Activated naive CD8-positive, alpha-beta T cell (primary cell): ENCODE results near the gene PCDHB16.
"Not testable (repeated sequence)": the region's sequence is repeated elsewhere in the genome, so short reads cannot be mapped to it uniquely, and the experiment has no call there.

Source experiments
- H3K27ac Mint-ChIP-seq: one replicate; pipeline ENCODE4 v1.8.0; 2021; ENCODE audit warnings: mixed read lengths
- H3K27me3 Mint-ChIP-seq: one replicate; pipeline ENCODE4 v1.8.0; 2021; ENCODE audit warnings: mixed read lengths
- H3K36me3 Mint-ChIP-seq: one replicate; pipeline ENCODE4 v1.8.0; 2021; ENCODE audit warnings: mixed read lengths
- H3K4me1 Mint-ChIP-seq: one replicate; pipeline ENCODE4 v1.8.0; 2021; ENCODE audit warnings: low read depth, mixed read lengths
- H3K4me3 Mint-ChIP-seq: one replicate; pipeline ENCODE4 v1.8.0; 2021; ENCODE audit warnings: mild to moderate bottlenecking, mixed read lengths
- H3K9me3 Mint-ChIP-seq: one replicate; pipeline ENCODE4 v1.8.0; 2021; ENCODE audit warnings: low read depth, mixed read lengths

PCDHB16 gene

GRCh38 chr5:141174291-141175104 is 7.7 kb upstream of the PCDHB16 start:
- not testable (repeated sequence) for H3K27ac Mint-ChIP-seq, H3K9me3 Mint-ChIP-seq, H3K4me1 Mint-ChIP-seq, H3K36me3 Mint-ChIP-seq, H3K4me3 Mint-ChIP-seq
- peaks cover 23% of the 10 kb centered on the region for H3K27me3 Mint-ChIP-seq

GRCh38 chr5:141175933-141176332 is 6.3 kb upstream of the PCDHB16 start:
- Mint-ChIP-seq H3K27me3 (peaks cover 18% of the 10 kb centered on the region), H3K4me1 (no peaks in the 10 kb centered on the region), H3K4me3 (no peak overlapping the region), H3K36me3 (peaks cover 5% of the 10 kb centered on the region), H3K9me3 (no peaks in the 10 kb centered on the region), H3K27ac (no peak overlapping the region)

- H3K4me1 Mint-ChIP-seq, H3K27ac Mint-ChIP-seq, H3K36me3 Mint-ChIP-seq, H3K4me3 Mint-ChIP-seq, H3K9me3 Mint-ChIP-seq: not testable (repeated sequence)
- peaks cover 22% of the 10 kb centered on the region for H3K27me3 Mint-ChIP-seq
These were observed 4.5 kb upstream of the PCDHB16 start, which contains the start of gene PCDHB8 for GRCh38 chr5:141177577-141178191. Gene PCDHB8 (plus strand): TSS chr5:141177790. CDS start chr5:141178035, 245 bp downstream.

GRCh38 chr5:141179371-141179770 is 2.8 kb upstream of the PCDHB16 start:
- H3K27me3 Mint-ChIP-seq = peaks cover 24% of the 10 kb centered on the region
- not testable (repeated sequence) for H3K4me3 Mint-ChIP-seq, H3K36me3 Mint-ChIP-seq, H3K9me3 Mint-ChIP-seq, H3K27ac Mint-ChIP-seq, H3K4me1 Mint-ChIP-seq

GRCh38 chr5:141179876-141180275 is 2.3 kb upstream of the PCDHB16 start:
- not testable (repeated sequence) for H3K4me3 Mint-ChIP-seq, H3K27ac Mint-ChIP-seq, H3K4me1 Mint-ChIP-seq, H3K9me3 Mint-ChIP-seq
- H3K36me3 Mint-ChIP-seq = peaks cover 10% of the 10 kb centered on the region
- peaks cover 28% of the 10 kb centered on the region for H3K27me3 Mint-ChIP-seq

GRCh38 chr5:141180313-141180712 is 1.9 kb upstream of the PCDHB16 start:
- H3K4me3 Mint-ChIP-seq = no peak overlapping the region
- peaks cover 2% of the 10 kb centered on the region for H3K4me1 Mint-ChIP-seq
- H3K27ac Mint-ChIP-seq = no peak overlapping the region
- peaks cover 7% of the 10 kb centered on the region for H3K9me3 Mint-ChIP-seq
- peaks cover 9% of the 10 kb centered on the region for H3K36me3 Mint-ChIP-seq
- peaks cover 30% of the 10 kb centered on the region for H3K27me3 Mint-ChIP-seq

- H3K27ac Mint-ChIP-seq, H3K4me1 Mint-ChIP-seq, H3K4me3 Mint-ChIP-seq, H3K9me3 Mint-ChIP-seq: not testable (repeated sequence)
- Mint-ChIP-seq H3K27me3 (peaks cover 51% of the 10 kb centered on the region), H3K36me3 (peaks cover 14% of the 10 kb centered on the region)
These were observed 2.1 kb downstream of the PCDHB16 start for GRCh38 chr5:141184117-141184855.

- H3K9me3 Mint-ChIP-seq = peaks cover 16% of the 10 kb centered on the region
- peak within 1 kb of the TSS; percentile 1 for H3K4me3 Mint-ChIP-seq
These were observed 4.8 kb downstream of the PCDHB16 start, which contains the start of gene PCDHB9 for GRCh38 chr5:141186897-141187512. Gene PCDHB9 (plus strand): TSS chr5:141187161. CDS start chr5:141187319, 158 bp downstream.

GRCh38 chr5:141188682-141189081 is 6.5 kb downstream of the PCDHB16 start:
- Mint-ChIP-seq H3K36me3 (peaks cover 16% of the 10 kb centered on the region), H3K9me3 (peaks cover 14% of the 10 kb centered on the region), H3K27me3 (peaks cover 47% of the 10 kb centered on the region)
- H3K27ac Mint-ChIP-seq, H3K4me3 Mint-ChIP-seq, H3K4me1 Mint-ChIP-seq: not testable (repeated sequence)

More at GRCh38 chr5:141186897-141187512, 4.8 kb downstream of the PCDHB16 start, which contains the start of gene PCDHB9:
- Mint-ChIP-seq H3K4me1 (peaks cover 4% of the 10 kb centered on the region), H3K27ac (no peak within 1 kb of the TSS), H3K27me3 (peaks cover 54% of the 10 kb centered on the region), H3K36me3 (peaks cover 18% of the 10 kb centered on the region)

GRCh38 chr5:141189131-141189530 is 6.9 kb downstream of the PCDHB16 start:
- peaks cover 46% of the 10 kb centered on the region for H3K27me3 Mint-ChIP-seq
- H3K27ac Mint-ChIP-seq = not testable (repeated sequence)
- H3K9me3 Mint-ChIP-seq = peaks cover 14% of the 10 kb centered on the region

GRCh38 chr5:141192110-141192725 is 10.0 kb downstream of the PCDHB16 start, which contains the start of gene PCDHB10:
Gene PCDHB10 (plus strand): TSS chr5:141192353. CDS start chr5:141192553, 200 bp downstream.
- peaks cover 33% of the 10 kb centered on the region for H3K27me3 Mint-ChIP-seq
- H3K36me3 Mint-ChIP-seq = peaks cover 16% of the 10 kb centered on the region
- peaks cover 28% of the 10 kb centered on the region for H3K9me3 Mint-ChIP-seq
- no peak within 1 kb of the TSS for H3K4me3 Mint-ChIP-seq
- H3K27ac Mint-ChIP-seq = no peak within 1 kb of the TSS
- H3K4me1 Mint-ChIP-seq = no peaks in the 10 kb centered on the region

More at GRCh38 chr5:141189131-141189530, 6.9 kb downstream of the PCDHB16 start:
- H3K4me3 Mint-ChIP-seq, H3K4me1 Mint-ChIP-seq: not testable (repeated sequence)
- H3K36me3 Mint-ChIP-seq = peaks cover 16% of the 10 kb centered on the region

- peaks cover 33% of the 10 kb centered on the region for H3K27me3 Mint-ChIP-seq
- peaks cover 14% of the 10 kb centered on the region for H3K36me3 Mint-ChIP-seq
- peaks cover 40% of the 10 kb centered on the region for H3K9me3 Mint-ChIP-seq
- H3K27ac Mint-ChIP-seq, H3K4me3 Mint-ChIP-seq, H3K4me1 Mint-ChIP-seq: not testable (repeated sequence)
These were observed 12.1 kb downstream of the PCDHB16 start for GRCh38 chr5:141194332-141194731.

- H3K4me3 Mint-ChIP-seq = no peak overlapping the region
- H3K36me3 Mint-ChIP-seq = peaks cover 15% of the 10 kb centered on the region
- H3K27me3 Mint-ChIP-seq = peaks cover 44% of the 10 kb centered on the region
- peaks cover 42% of the 10 kb centered on the region for H3K9me3 Mint-ChIP-seq
- H3K4me1 Mint-ChIP-seq = no peaks in the 10 kb centered on the region
- no peak overlapping the region for H3K27ac Mint-ChIP-seq
These were observed 14.2 kb downstream of the PCDHB16 start for GRCh38 chr5:141196363-141196762.
